ENCODE measurements around the gene BRCA2. TPM values are rescaled to one million over a fixed set of nuclear protein-coding genes. Genes with fewer than 3 reads are reported as not detected.

The BRCA2 gene
- total RNA-seq, 5 donors from 2014 or later (not counting 1 experiment from before 2014, with no cell fraction given) = 2.2 to 4.7 (median 3.1) TPM

DNA sequence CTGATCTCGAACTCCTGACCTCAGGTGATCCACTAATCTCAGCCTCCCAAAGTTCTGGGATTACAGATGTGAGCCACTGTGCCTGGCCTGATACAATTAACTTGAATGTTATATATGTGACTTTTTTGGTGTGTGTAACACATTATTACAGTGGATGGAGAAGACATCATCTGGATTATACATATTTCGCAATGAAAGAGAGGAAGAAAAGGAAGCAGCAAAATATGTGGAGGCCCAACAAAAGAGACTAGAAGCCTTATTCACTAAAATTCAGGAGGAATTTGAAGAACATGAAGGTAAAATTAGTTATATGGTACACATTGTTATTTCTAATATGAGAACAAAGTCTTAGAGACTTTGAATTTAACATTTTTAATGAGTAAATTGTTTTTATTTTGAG, 55.5 kb downstream of the BRCA2 start:
- Mint-ChIP-seq H3K4me1 (no peaks in the 10 kb centered on the region), H3K36me3 (peaks cover 23% of the 10 kb centered on the region), H3K9me3 (no peaks in the 10 kb centered on the region), H3K27me3 (no peaks in the 10 kb centered on the region), H3K27ac (no peak overlapping the region), H3K4me3 (no peak overlapping the region)
- H3K9me3 ChIP-seq = no peaks in the 10 kb centered on the region
- WGBS (ENCODE audit: insufficient coverage) = no CpG with 5 or more reads among the region's 2 CpGs
- ChIA-PET POLR2A (no interaction called here), CTCF (no interaction called here)
- DNase-seq = no peak
- H3K4me1 ChIP-seq (ENCODE audit: control insufficient read depth in 1 of 2, extremely low read depth in 1 of 2, insufficient read depth in 2 of 2, low read length in 2 of 2) = no peaks in the 10 kb centered on the region
- H3K4me3 ChIP-seq (ENCODE audit: control insufficient read depth in 1 of 2, extremely low read depth in 1 of 2, low read length in 1 of 2) = no peak overlapping the region
- ATAC-seq (replicated peaks in 1 of 4) = no peak
- no peaks in the 10 kb centered on the region for H3K27me3 ChIP-seq (replicated peaks in 1 of 2; ENCODE audit: control insufficient read depth in 2 of 2, extremely low read depth in 1 of 2, insufficient read depth in 2 of 2, low read length in 1 of 2)
- H3K36me3 ChIP-seq (ENCODE audit: control insufficient read depth in 2 of 2, extremely low read depth in 1 of 2, insufficient read depth in 1 of 2, low read length in 1 of 2) = no peaks in the 10 kb centered on the region
- no peak overlapping the region for H3K27ac ChIP-seq (ENCODE audit: low read length)

DNA sequence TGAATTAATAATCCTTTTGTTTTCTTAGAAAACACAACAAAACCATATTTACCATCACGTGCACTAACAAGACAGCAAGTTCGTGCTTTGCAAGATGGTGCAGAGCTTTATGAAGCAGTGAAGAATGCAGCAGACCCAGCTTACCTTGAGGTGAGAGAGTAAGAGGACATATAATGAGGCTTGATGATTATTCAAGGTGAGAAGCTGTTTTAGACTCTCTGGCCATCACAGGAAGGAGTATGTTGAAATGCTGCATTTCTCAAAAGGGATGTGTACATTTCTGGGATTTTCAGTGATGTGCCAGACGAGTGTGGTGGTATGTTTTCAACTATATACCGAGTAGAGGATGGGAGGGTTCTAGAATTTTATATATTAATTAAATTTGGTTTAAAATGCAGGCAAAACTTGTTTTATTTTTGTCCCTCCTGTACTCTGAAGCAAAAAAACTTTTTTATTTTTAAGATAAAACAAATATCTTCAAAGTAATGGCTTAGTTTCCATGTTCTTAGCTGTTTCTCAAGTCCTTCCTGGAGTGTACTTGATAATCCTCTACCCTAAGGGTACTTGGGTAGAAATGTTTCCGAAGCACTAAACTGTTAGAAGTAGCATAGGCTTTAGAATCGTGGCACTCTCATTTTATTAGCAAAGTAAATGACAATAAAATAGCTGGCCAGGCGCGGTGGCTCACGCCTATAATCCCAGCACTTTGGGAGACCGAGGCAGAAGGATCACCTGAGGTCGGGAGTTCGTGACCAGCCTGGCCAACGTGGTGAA, 61.5 kb downstream of the BRCA2 start:
- POLR2A ChIA-PET = no interaction called here
- H3K4me1 ChIP-seq (ENCODE audit: control insufficient read depth in 1 of 2, extremely low read depth in 1 of 2, insufficient read depth in 2 of 2, low read length in 2 of 2) = no peaks in the 10 kb centered on the region
- ATAC-seq (replicated peaks in 1 of 4) (no peak), DNase-seq (no peak)
- no peak overlapping the region for H3K4me3 ChIP-seq (ENCODE audit: control insufficient read depth in 1 of 2, extremely low read depth in 1 of 2, low read length in 1 of 2)
- 89% methylated on average over 8 of the region's 13 CpGs for WGBS (ENCODE audit: insufficient coverage)
- H3K9me3 ChIP-seq = no peaks in the 10 kb centered on the region
- H3K27ac Mint-ChIP-seq = no peak overlapping the region
- H3K27me3 ChIP-seq (replicated peaks in 1 of 2; ENCODE audit: control insufficient read depth in 2 of 2, extremely low read depth in 1 of 2, insufficient read depth in 2 of 2, low read length in 1 of 2) = no peaks in the 10 kb centered on the region
- no peaks in the 10 kb centered on the region for H3K9me3 Mint-ChIP-seq
- H3K36me3 Mint-ChIP-seq = peaks cover 20% of the 10 kb centered on the region
- H3K4me1 Mint-ChIP-seq = no peaks in the 10 kb centered on the region
- H3K4me3 Mint-ChIP-seq = no peak overlapping the region
- H3K36me3 ChIP-seq (ENCODE audit: control insufficient read depth in 2 of 2, extremely low read depth in 1 of 2, insufficient read depth in 1 of 2, low read length in 1 of 2) = no peaks in the 10 kb centered on the region
- no peak overlapping the region for H3K27ac ChIP-seq (ENCODE audit: low read length)
- H3K27me3 Mint-ChIP-seq = no peaks in the 10 kb centered on the region
- CTCF ChIA-PET = interaction anchor here in 1 of 2 donors (0.8 to 1.1 kb wide), 2 partner anchors 45 to 266 kb away, joined by 5 to 9 read pairs; no protein-coding TSS in a partner anchor

DNA sequence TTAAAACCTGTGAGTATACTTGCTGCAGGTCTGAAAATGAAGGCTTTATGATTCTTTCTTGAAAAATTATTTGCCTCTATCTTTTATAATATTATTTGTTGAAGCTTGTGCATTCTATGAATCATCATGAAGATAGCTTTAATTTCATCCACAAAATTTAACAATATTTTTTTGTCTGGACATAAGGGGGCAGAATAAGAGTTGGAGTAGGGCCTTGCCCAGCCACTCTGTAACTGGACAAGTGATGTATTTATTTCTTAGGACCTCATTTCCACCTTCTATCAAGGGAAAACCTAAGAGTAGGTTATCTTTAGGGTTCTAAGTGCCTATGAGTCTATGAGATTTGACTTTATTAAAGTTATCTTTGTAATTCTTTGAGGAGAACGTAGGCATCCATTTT, 62.7 kb downstream of the BRCA2 start:
- no peak overlapping the region for H3K4me3 ChIP-seq (ENCODE audit: control insufficient read depth in 1 of 2, extremely low read depth in 1 of 2, low read length in 1 of 2)
- Mint-ChIP-seq H3K27ac (no peak overlapping the region), H3K4me3 (no peak overlapping the region), H3K36me3 (peaks cover 13% of the 10 kb centered on the region), H3K27me3 (no peaks in the 10 kb centered on the region), H3K9me3 (no peaks in the 10 kb centered on the region), H3K4me1 (no peaks in the 10 kb centered on the region)
- H3K27me3 ChIP-seq (replicated peaks in 1 of 2; ENCODE audit: control insufficient read depth in 2 of 2, extremely low read depth in 1 of 2, insufficient read depth in 2 of 2, low read length in 1 of 2) = no peaks in the 10 kb centered on the region
- H3K9me3 ChIP-seq = no peaks in the 10 kb centered on the region
- DNase-seq (no peak), ATAC-seq (replicated peaks in 1 of 4) (no peak)
- H3K27ac ChIP-seq (ENCODE audit: low read length) = no peak overlapping the region
- no CpG with 5 or more reads among the region's 1 CpG for WGBS (ENCODE audit: insufficient coverage)
- no peaks in the 10 kb centered on the region for H3K36me3 ChIP-seq (ENCODE audit: control insufficient read depth in 2 of 2, extremely low read depth in 1 of 2, insufficient read depth in 1 of 2, low read length in 1 of 2)
- ChIA-PET CTCF (interaction anchor here (0.7 to 1.1 kb wide), 3 partner anchors 12 to 289 kb away, joined by 3 to 9 read pairs (median 4); no protein-coding TSS in a partner anchor), POLR2A (interaction anchor here in 1 of 2 donors (0.6 kb wide), 1 partner anchor 305 kb away, joined by 4 read pairs; no protein-coding TSS in a partner anchor)
- no peaks in the 10 kb centered on the region for H3K4me1 ChIP-seq (ENCODE audit: control insufficient read depth in 1 of 2, extremely low read depth in 1 of 2, insufficient read depth in 2 of 2, low read length in 2 of 2)

DNA sequence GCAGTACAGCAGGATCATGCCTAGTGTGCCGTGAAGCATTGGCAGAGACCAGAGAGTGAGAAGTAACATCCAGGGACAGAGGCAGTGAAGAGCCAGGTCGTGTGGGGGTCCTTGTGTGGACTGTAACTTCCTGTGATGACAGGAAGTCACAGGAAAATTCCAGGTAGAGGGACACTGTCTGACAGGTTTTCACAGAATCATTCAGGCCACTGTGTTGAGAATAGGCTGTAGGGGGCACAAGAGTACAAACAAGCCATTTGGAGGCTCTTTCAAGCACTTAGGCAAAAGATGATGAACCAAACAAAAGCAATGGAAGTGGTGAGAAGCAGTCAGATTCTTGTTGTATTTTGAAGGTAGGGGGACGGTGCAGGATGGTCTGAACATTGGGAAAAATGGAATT, 66.2 kb downstream of the BRCA2 start:
- Mint-ChIP-seq H3K27ac (no peak overlapping the region), H3K27me3 (no peaks in the 10 kb centered on the region), H3K9me3 (no peaks in the 10 kb centered on the region), H3K36me3 (no peaks in the 10 kb centered on the region), H3K4me3 (no peak overlapping the region), H3K4me1 (no peaks in the 10 kb centered on the region)
- Histone ChIP-seq H3K9me3 (no peaks in the 10 kb centered on the region), H3K27me3 (replicated peaks in 1 of 2; ENCODE audit: control insufficient read depth in 2 of 2, extremely low read depth in 1 of 2, insufficient read depth in 2 of 2, low read length in 1 of 2) (no peaks in the 10 kb centered on the region), H3K4me3 (ENCODE audit: control insufficient read depth in 1 of 2, extremely low read depth in 1 of 2, low read length in 1 of 2) (no peak overlapping the region), H3K36me3 (ENCODE audit: control insufficient read depth in 2 of 2, extremely low read depth in 1 of 2, insufficient read depth in 1 of 2, low read length in 1 of 2) (no peaks in the 10 kb centered on the region), H3K4me1 (ENCODE audit: control insufficient read depth in 1 of 2, extremely low read depth in 1 of 2, insufficient read depth in 2 of 2, low read length in 2 of 2) (peaks cover 2 to 3% of the 10 kb centered on the region in 2 experiments), H3K27ac (ENCODE audit: low read length) (no peak overlapping the region)
- ChIA-PET CTCF (interaction anchor here (0.5 to 2.3 kb wide), 5 partner anchors 61 to 284 kb away, joined by 3 to 13 read pairs (median 4); no protein-coding TSS in a partner anchor), POLR2A (interaction anchor here in 1 of 2 donors (0.5 kb wide), 1 partner anchor 149 kb away, joined by 3 read pairs; no protein-coding TSS in a partner anchor)
- peak; percentile 36 to 78 (median 50) for ATAC-seq (replicated peaks in 1 of 4)
- peak in 15 of 35 experiments; percentile 4 to 61 (median 11) for DNase-seq
- WGBS (ENCODE audit: insufficient coverage) = 64% methylated on average over 3 of the region's 3 CpGs

DNA sequence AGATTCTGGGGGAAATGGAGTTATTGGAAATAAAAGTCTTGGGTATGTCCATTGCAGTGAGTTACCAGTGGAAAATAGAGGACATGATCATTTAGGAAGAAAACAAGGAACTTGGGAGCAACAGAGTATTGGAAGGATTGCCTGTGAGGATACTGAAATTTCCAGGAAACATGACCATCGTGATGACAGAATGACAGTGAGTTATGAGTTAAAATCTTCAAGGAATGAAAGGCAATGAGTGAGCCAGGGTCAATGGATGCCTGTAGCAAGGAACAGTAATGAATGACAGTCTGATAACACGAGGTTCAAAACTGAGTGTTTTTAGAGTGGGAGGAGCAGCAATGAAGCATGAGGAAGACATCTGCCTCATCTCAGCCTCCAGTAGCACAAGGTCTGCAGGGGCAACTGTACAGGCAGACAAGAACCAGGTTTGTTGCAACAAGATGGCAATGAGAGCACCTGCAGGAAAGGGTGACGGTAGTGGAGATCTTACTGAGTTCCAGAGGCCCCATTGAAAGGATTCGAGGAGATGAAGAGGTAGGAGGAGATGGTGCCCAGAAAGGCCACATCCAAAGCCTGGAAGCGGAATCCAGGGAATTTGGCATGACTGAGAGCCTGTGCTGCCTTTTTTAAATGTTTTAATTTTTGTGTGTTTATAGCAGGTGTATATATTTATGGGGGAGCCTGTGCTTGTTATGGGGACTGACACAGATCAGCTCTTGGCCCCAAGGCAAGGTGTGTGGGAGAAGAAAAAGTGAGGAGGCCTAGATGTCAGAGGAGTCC, 68.7 kb downstream of the BRCA2 start:
- no peaks in the 10 kb centered on the region for H3K9me3 Mint-ChIP-seq
- Histone ChIP-seq H3K27ac (ENCODE audit: low read length) (no peak overlapping the region), H3K4me1 (ENCODE audit: control insufficient read depth in 1 of 2, extremely low read depth in 1 of 2, insufficient read depth in 2 of 2, low read length in 2 of 2) (peaks cover 2 to 3% of the 10 kb centered on the region in 2 experiments), H3K36me3 (ENCODE audit: control insufficient read depth in 2 of 2, extremely low read depth in 1 of 2, insufficient read depth in 1 of 2, low read length in 1 of 2) (no peaks in the 10 kb centered on the region), H3K4me3 (ENCODE audit: control insufficient read depth in 1 of 2, extremely low read depth in 1 of 2, low read length in 1 of 2) (no peak overlapping the region), H3K27me3 (replicated peaks in 1 of 2; ENCODE audit: control insufficient read depth in 2 of 2, extremely low read depth in 1 of 2, insufficient read depth in 2 of 2, low read length in 1 of 2) (no peaks in the 10 kb centered on the region), H3K9me3 (no peaks in the 10 kb centered on the region)
- no peak overlapping the region for H3K27ac Mint-ChIP-seq
- no peaks in the 10 kb centered on the region for H3K36me3 Mint-ChIP-seq
- ATAC-seq (replicated peaks in 1 of 4) (no peak), DNase-seq (no peak)
- no peak overlapping the region for H3K4me3 Mint-ChIP-seq
- CTCF ChIA-PET = no interaction called here
- no peaks in the 10 kb centered on the region for H3K4me1 Mint-ChIP-seq
- WGBS (ENCODE audit: insufficient coverage) = 87% methylated on average over 5 of the region's 5 CpGs
- POLR2A ChIA-PET = interaction anchor here in 1 of 2 donors (0.5 kb wide), 1 partner anchor 160 kb away, joined by 3 read pairs; no protein-coding TSS in a partner anchor
- no peaks in the 10 kb centered on the region for H3K27me3 Mint-ChIP-seq

DNA sequence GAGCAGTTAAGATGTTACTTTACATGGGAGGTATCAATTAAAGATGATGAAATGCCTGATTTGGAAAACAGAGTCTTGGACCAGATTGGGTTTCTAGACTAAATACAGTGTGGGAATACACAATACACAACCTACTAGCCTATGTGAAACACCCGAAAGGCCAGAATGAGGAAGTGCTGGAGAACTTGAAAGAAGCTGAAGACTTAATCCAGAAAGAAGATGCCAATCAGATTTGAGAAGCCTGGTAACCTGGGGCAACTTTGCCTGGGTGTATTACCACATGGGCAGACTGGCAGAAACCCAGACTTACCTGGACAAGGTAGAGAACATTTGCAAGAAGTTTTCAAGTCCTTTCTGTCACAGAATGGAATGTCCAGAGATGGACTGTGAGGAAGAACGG, 69.4 kb downstream of the BRCA2 start:
- no peaks in the 10 kb centered on the region for H3K27me3 Mint-ChIP-seq
- no peaks in the 10 kb centered on the region for H3K36me3 Mint-ChIP-seq
- Histone ChIP-seq H3K4me1 (ENCODE audit: control insufficient read depth in 1 of 2, extremely low read depth in 1 of 2, insufficient read depth in 2 of 2, low read length in 2 of 2) (peaks cover 2 to 3% of the 10 kb centered on the region in 2 experiments), H3K27me3 (replicated peaks in 1 of 2; ENCODE audit: control insufficient read depth in 2 of 2, extremely low read depth in 1 of 2, insufficient read depth in 2 of 2, low read length in 1 of 2) (no peaks in the 10 kb centered on the region), H3K9me3 (no peaks in the 10 kb centered on the region), H3K27ac (ENCODE audit: low read length) (no peak overlapping the region), H3K4me3 (ENCODE audit: control insufficient read depth in 1 of 2, extremely low read depth in 1 of 2, low read length in 1 of 2) (no peak overlapping the region), H3K36me3 (ENCODE audit: control insufficient read depth in 2 of 2, extremely low read depth in 1 of 2, insufficient read depth in 1 of 2, low read length in 1 of 2) (no peaks in the 10 kb centered on the region)
- 100% methylated on average over 1 of the region's 2 CpGs for WGBS (ENCODE audit: insufficient coverage)
- H3K4me3 Mint-ChIP-seq = no peak overlapping the region
- no peak overlapping the region for H3K27ac Mint-ChIP-seq
- H3K9me3 Mint-ChIP-seq = no peaks in the 10 kb centered on the region
- CTCF ChIA-PET = interaction anchor here in 1 of 2 donors (0.9 kb wide), 1 partner anchor 196 kb away, joined by 4 read pairs; no protein-coding TSS in a partner anchor
- H3K4me1 Mint-ChIP-seq = peaks cover 0 to 5% (median 0%) of the 10 kb centered on the region in 3 donors
- POLR2A ChIA-PET = no interaction called here
- no peak for DNase-seq
- no peak for ATAC-seq (replicated peaks in 1 of 4)

All from T-cell (primary cell).